ENCODE data around the gene NMB. TPM values are rescaled to one million over a fixed set of nuclear protein-coding genes. Genes with fewer than 3 reads are reported as not detected.
"Not testable (repeated sequence)": the region's sequence is repeated elsewhere in the genome, so short reads cannot be mapped to it uniquely, and the experiment has no call there.

The NMB gene
- total RNA-seq (2014; rRNA removed; shearing (Covaris generic)), result 4.5 and 5.6 TPM in 2 replicates

- peak; percentile 59 for DNase-seq (ENCODE audit: low spot score)
- in situ Hi-C loops (cut with HindIII; ENCODE audit: low sequenced_read_pairs), result no loop called here
Measured at GRCh38 chr15:84658080-84658787, at the start of gene NMB. Gene NMB (minus strand): TSS chr15:84658199. CDS start chr15:84658152, 47 bp downstream.

- DNase-seq (ENCODE audit: low spot score), result no peak
- in situ Hi-C loops (cut with HindIII; ENCODE audit: low sequenced_read_pairs), result no loop called here
Measured at GRCh38 chr15:84703808-84704207, 45.8 kb upstream of the NMB start.

- in situ Hi-C loops (cut with HindIII; ENCODE audit: low sequenced_read_pairs), result no loop called here
- DNase-seq (ENCODE audit: low spot score), result peak; percentile 47
Measured at GRCh38 chr15:84702961-84703482, 45.0 kb upstream of the NMB start.

- no peak for DNase-seq (ENCODE audit: low spot score)
- in situ Hi-C loops (cut with HindIII; ENCODE audit: low sequenced_read_pairs), result no loop called here
Measured at GRCh38 chr15:84699538-84700191, 41.7 kb upstream of the NMB start.

GRCh38 chr15:84697236-84697990 lies 39.4 kb upstream of the NMB start:
- in situ Hi-C loops (cut with HindIII; ENCODE audit: low sequenced_read_pairs), result no loop called here
- DNase-seq (ENCODE audit: low spot score), result no peak

GRCh38 chr15:84696757-84697156 lies 38.8 kb upstream of the NMB start:
- in situ Hi-C loops (cut with HindIII; ENCODE audit: low sequenced_read_pairs), result no loop called here
- no peak for DNase-seq (ENCODE audit: low spot score)

GRCh38 chr15:84690342-84690741 lies 32.3 kb upstream of the NMB start:
- in situ Hi-C loops (cut with HindIII; ENCODE audit: low sequenced_read_pairs), result no loop called here
- no peak for DNase-seq (ENCODE audit: low spot score)

- DNase-seq (ENCODE audit: low spot score), result no peak
- in situ Hi-C loops (cut with HindIII; ENCODE audit: low sequenced_read_pairs), result no loop called here
Measured at GRCh38 chr15:84689858-84690257, 31.9 kb upstream of the NMB start.

- in situ Hi-C loops (cut with HindIII; ENCODE audit: low sequenced_read_pairs); DNase-seq (ENCODE audit: low spot score): not testable (repeated sequence)
Measured at GRCh38 chr15:84686446-84686845, 28.4 kb upstream of the NMB start.

GRCh38 chr15:84685304-84685703 lies 27.3 kb upstream of the NMB start:
- in situ Hi-C loops (cut with HindIII; ENCODE audit: low sequenced_read_pairs), result no loop called here
- DNase-seq (ENCODE audit: low spot score), result no peak

- DNase-seq (ENCODE audit: low spot score), result no peak
- in situ Hi-C loops (cut with HindIII; ENCODE audit: low sequenced_read_pairs), result no loop called here
Measured at GRCh38 chr15:84684092-84684491, 26.1 kb upstream of the NMB start.

- in situ Hi-C loops (cut with HindIII; ENCODE audit: low sequenced_read_pairs), result no loop called here
- DNase-seq (ENCODE audit: low spot score), result no peak
Measured at GRCh38 chr15:84681831-84682230, 23.8 kb upstream of the NMB start.

- DNase-seq (ENCODE audit: low spot score), result no peak
- in situ Hi-C loops (cut with HindIII; ENCODE audit: low sequenced_read_pairs), result no loop called here
Measured at GRCh38 chr15:84671211-84671610, 13.2 kb upstream of the NMB start.

GRCh38 chr15:84669726-84670125 lies 11.7 kb upstream of the NMB start:
- in situ Hi-C loops (cut with HindIII; ENCODE audit: low sequenced_read_pairs), result no loop called here
- DNase-seq (ENCODE audit: low spot score), result no peak

- no peak for DNase-seq (ENCODE audit: low spot score)
- in situ Hi-C loops (cut with HindIII; ENCODE audit: low sequenced_read_pairs), result no loop called here
Measured at GRCh38 chr15:84668221-84668982, 10.4 kb upstream of the NMB start.

GRCh38 chr15:84666373-84666772 lies 8.4 kb upstream of the NMB start:
- in situ Hi-C loops (cut with HindIII; ENCODE audit: low sequenced_read_pairs), result no loop called here
- DNase-seq (ENCODE audit: low spot score), result no peak

GRCh38 chr15:84661001-84661400 lies 3.0 kb upstream of the NMB start:
- in situ Hi-C loops (cut with HindIII; ENCODE audit: low sequenced_read_pairs), result no loop called here
- DNase-seq (ENCODE audit: low spot score), result no peak

GRCh38 chr15:84659904-84660781 lies 2.1 kb upstream of the NMB start:
- no peak for DNase-seq (ENCODE audit: low spot score)
- in situ Hi-C loops (cut with HindIII; ENCODE audit: low sequenced_read_pairs), result no loop called here

All from G401 (cell line).